Spleen (tissue), 3 donors: ENCODE measurements around the gene RIOK2.
"Not testable (repeated sequence)": the region's sequence is repeated elsewhere in the genome, so short reads cannot be mapped to it uniquely, and the experiment has no call there.

Experiments
- POLR2A ChIP-seq, 3 donors: fragments of 450-650 bp; IDR thresholded peaks; one replicate each; pipeline ENCODE4 v1.5.1; 2017; ENCODE audit warnings: antibody characterized with exemption in 3 of 3, mild to moderate bottlenecking in 1 of 3
- POLR2AphosphoS5 ChIP-seq, 3 donors: sonication (generic); formaldehyde crosslinking; IDR thresholded peaks; one replicate each; pipeline ENCODE4 v1.5.1; 2017; ENCODE audit warnings: antibody characterized with exemption in 3 of 3

DNA sequence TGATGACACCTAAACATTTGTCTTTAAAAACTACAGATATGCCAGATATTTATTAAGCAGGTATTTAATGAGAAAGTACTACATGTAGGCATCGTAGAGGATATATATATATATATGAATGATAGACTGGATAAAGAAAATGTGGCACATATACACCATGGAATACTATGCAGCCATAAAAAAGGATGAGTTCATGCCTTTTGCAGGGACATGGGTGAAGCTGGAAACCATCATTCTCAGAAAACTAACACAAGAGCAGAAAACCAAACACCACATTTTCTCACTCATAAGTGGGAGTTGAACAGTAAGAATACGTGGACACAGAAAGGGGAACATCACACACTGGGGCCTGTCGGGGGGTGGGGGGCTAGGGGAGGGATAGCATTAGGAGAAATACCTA, 3.6 kb downstream of the RIOK2 start:
- not testable (repeated sequence) for TF ChIP-seq POLR2AphosphoS5, POLR2A (IDR thresholded peaks at IDR 0.05)
